Measurements from ENCODE around the gene SH3BGRL3.

- TF ChIP-seq POLR2AphosphoS5 (IDR thresholded peaks at IDR 0.05) (no peak), EP300 (IDR thresholded peaks at IDR 0.05) (no peak), CTCF (IDR thresholded peaks at IDR 0.05) (no peak)
These were observed 25.5 kb upstream of the SH3BGRL3 start for GRCh38 chr1:26254404-26254803.
